HG02623 (cell line): Measurements from ENCODE around the gene GRSF1.
"Not testable (repeated sequence)": the region's sequence is repeated elsewhere in the genome, so short reads cannot be mapped to it uniquely, and the experiment has no call there.

Source experiments
- ATAC-seq: cut with Tn5 transposase; IDR thresholded peaks from one replicate; pipeline ENCODE4 v1.9.1; 2021; ENCODE audit warnings: moderate library complexity; ENCODE audit not compliant: unreplicated experiment

The GRSF1 gene

DNA sequence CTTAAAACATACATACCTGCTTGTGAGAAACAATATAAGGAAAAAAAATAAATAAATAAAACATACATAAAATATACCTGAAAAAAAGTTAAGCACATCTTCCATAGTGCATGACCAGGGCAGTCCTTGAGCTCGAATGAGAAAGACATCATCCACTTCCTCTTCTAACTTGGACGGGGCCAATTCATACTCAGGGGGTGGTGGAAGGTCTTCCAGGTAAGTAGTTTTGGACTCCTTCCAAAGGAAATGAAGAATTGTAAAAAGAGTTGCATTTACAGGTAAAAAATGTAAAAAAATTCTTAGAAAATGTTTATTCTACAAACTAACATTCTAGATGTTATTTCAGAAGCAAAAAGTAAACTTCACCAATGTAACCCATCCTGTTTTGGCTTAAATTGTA is 3.6 kb downstream of the GRSF1 start:
- ATAC-seq = no peak

DNA sequence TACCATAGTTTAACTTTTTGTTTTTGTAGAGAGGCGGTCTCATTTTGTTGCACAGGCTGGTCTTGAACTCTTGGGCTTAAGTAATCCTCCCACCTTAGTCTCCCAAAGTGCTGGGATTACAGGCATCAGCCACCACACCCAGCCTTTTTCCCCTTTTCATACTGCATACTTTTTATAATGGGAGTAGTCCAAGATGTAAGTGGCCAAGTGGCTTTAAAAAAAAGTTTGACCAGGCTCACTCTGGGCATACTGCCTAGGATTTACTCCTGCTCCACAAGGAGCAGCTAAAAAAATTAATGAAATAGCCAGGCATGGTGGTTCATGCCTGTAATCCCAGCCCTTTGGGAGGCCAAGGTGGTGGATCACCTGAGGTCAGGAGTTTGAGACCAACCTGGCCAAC is 6.0 kb downstream of the GRSF1 start:
- ATAC-seq = no peak

DNA sequence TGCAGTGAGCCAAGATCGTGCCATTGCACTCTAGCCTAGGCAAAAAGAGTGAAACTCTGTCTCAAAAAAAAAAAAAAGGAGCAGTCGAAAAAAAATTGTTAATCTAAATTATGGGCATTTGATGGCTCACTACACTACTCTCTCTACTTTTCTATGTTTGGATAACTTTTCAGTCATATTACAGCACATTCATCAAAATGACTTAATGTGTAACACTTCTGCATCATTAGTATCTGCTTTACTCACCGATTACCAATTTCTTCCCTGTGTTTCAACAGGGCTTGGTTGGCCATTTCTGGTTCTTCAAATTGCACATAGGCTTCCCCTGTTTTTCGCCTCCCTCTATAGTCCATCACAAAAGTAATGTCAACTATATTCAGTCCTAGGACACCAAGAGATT is 8.4 kb downstream of the GRSF1 start:
- no peak for ATAC-seq

DNA sequence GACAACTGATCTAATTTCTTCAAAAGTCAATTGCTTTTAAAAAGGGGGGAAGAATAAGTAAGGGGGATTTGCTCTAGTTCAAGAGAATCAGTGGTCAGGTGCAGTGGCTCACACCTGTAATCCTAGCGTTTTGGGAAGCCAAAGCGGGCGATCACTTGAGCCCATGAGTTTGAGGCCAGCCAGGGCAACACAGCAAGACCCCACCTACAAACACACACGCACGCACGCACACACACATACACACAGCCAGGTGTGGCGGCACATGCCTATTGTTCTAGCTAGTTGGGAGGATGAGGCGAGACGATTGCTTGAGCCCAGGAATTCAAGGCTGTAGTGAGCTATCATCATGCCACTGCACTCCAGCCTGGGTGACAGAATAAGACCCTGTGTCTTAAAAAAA is 9.6 kb downstream of the GRSF1 start:
- ATAC-seq = no peak

DNA sequence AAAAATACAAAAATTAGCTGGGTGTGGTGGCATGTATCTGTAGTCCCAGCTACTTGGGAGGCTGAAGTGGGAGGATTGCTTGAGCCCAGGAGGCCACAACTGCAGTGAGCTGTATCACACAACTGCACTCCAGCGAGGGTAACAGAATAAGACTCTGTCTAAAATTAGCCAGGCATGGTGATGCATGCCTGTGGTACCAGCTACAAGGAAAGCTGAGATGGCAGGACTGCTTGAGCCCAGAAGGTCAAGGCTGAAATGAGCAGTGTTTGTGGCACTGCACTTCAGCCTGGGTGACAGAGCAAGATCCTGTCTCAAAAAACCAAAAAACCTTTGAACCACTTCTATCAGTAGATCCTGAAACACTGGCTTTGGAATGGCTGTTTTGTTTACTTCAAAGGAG is 10.2 kb downstream of the GRSF1 start:
- no peak for ATAC-seq

DNA sequence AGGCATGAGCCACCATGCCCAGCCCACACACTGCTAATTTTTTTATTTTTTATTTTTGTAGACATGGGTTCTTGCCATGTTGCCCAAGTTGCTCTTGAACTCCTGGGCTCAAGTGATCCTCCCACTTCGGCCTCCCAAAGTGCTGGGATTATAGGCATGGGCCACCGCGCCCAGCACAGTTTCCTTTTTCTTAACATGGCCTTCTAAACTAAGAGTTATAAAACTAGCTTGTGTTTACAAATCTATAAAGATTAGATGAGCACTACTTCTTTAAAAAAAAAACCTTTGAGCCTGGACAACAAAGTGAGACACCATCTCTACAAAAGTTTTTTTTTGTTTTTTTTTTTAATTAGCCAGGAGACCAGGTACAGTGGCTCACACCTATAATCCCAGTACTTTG is 10.7 kb downstream of the GRSF1 start:
- no peak for ATAC-seq

DNA sequence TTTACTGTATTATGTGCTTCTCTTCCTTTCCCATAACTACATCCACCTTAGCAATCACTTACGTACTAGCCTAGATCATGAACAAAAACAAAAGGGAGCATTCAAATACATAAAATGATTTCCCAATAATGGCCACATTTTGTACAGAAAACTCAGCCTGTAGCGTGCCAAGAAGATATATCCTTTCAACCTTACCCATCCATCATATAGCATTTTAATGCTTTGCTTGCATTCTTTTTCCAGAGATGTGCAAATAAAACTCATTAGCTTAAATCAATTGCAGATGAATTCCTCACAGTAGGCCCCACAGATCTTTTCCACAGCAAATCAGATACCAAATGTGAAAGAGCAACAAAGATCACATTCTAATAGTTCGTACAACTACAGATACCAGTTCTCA is 20.8 kb downstream of the GRSF1 start:
- no peak for ATAC-seq

DNA sequence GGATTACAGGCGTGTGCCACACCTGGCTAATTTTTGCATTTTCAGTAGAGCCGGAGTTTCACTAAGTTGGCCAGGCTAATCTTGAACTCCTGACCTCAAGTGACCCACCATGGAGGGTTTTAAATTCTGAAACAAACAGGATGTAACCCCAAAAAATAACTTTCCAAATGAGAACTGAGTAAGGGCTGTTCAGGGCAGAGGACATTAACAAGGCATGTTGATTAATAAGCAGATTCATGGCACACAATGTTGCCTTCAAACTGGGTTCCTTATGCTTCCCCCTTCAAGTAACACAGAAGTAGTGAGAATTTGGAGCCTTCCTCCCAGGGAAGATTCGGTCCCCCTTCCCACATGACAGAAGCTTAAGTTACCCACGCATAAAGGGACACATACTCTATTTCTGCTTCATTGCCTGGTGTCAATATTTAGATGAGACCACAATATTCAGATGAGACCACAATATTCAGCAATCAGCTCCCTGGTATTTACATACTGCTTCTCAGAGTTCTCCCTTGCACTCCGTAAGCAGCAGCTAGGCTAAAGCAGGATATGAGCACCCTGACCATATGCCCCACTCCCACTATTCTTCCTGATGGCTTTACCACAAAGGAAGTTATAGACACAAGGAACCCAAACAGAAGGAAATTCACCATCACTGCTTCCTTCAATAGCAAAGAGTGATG is 21.4 kb downstream of the GRSF1 start:
- no peak for ATAC-seq

DNA sequence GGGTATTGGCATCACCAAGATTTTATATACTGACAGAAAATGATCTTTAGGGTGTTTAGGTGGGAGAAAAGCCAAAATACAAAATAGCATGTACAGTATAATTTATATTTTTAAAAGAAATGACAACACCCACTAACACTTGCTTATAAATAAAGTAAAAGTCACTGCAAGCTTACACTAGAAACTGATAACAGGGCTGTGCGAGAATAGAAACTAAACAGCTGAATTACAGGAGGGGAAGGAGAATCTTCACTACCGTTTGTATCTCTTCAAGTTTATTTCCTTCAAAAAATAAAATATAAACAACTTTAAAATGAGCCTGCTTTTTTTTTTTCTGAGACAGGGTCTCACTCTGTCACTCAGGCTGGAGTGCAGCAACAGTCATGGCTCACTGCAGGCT is 22.8 kb downstream of the GRSF1 start:
- ATAC-seq = no peak

DNA sequence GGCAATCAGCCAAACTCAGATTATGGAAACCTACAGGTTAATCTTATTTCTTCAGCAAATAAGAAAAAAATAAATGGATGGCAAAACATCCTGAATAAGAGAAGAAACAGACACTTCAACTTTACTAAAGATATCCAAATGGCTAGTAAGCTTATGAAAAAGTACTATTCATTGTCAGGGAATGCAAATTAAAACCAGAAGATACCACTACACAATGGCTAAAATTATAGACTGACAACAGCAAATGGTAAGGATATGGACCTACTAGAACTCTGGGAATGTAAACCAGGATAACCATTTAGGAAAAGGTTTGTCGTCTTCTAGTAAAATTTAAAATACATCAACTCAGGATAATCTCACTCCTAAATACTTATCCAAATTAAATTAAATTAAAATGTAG is 24.3 kb downstream of the GRSF1 start:
- ATAC-seq = no peak

DNA sequence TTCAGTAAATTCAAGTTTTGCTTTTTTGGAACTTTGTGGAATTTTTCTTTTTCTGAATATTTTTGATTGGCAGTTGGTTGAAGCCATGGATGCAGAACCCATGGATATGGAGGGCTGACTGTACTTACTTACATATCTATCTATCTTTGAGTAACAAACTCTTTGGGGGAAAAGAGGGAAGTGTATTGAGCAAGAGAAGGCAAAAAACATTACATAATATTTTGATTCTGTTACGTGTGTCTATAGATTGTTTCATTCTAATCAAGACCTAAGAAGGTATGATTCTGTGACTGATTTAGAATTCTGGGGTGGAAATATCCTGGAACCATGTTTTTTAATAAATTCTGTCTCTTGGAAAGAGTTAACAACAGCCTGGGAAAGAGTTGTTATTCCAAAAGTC is 31.5 kb downstream of the GRSF1 start:
- no peak for ATAC-seq

DNA sequence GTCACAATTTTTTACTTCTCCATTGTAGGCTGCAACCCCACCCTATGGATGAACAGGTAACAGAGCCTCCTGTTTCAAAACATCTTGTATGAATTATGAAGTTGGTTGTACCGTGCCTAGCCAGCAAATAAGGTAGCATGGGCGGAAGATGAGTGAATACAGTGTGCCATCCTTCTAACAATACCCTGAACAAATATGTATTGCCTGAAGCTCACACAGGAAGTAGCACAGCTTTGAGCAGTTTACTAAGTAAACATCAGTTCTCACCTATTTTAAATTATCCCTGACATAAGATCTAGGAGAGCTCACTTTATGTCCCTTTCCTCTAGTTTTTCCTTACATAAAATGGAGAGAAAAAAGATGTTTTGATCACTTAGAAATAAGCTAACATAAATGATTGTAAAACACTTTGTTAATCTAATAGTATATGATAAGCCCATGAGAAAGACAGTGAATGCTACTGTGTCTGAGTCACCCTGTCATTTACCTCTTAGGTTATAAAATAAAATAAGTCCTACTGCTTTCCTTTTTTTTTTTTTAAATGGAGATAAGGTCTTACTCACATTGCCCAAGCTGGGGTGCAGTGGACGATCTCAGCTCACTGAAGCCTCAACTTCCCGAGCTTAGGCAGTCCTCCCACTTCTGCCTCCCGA is 36.6 kb downstream of the GRSF1 start:
- ATAC-seq = no peak

DNA sequence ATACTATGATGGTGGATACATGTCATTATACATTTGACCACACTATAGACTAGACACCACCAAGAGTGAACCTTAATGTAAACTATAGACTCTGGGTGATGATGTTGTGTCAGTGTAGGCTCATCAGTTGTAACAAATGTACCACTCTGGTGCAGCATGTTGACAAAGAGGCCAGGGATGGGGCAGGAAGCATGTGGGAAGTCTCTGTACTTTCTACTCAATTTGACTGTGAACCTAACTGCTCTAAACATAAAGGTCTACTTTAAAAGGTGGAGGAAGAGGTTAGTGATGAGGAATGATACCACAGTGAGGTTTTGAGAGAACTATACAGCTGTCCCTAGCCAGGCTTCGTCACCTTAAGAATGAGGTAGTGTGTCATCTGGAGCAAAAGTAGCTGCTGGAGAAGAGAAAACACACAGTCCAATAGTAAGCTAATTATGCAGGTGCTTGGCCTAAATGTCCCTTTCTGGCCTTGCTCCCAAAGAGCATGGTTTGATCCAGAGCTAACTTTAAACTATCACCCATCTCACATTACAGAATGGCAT is 38.4 kb downstream of the GRSF1 start:
- ATAC-seq = peak; percentile 85

DNA sequence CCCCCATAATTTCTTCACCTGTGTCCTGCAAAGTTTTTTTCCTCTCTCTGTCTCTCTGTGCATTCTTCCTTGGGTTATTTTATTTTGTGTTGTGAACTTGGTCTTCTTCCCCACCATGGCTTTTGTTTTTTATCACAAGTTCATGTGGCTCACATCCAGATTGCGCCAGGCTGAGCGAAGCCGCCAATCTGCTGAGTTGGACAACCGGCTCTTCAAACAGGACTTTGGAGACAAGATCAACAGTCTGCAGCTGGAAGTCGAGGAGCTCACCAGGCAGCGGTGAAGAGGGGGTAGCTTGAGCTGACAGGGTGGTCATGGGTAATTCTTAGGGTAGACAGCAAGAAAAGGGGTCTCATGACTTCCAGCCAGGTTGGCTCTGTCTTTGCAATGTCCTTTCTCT is 46.1 kb downstream of the GRSF1 start:
- no peak for ATAC-seq

DNA sequence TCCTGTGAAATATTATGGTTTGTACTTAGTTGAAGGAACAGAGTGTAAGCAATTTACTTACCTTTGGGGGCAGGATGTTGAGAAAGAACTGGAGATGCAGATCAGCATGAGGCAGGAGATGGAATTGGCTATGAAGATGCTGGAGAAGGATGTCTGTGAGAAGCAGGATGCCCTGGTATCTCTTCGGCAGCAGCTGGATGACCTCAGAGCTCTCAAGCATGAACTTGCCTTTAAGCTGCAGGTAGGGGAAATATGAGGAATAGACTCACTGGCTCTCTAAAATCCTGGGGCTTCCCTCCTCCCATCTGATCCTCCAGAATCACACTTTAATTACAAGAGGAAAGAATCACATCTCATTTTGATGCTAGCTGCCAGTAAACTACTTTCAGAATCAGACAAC is 51.0 kb downstream of the GRSF1 start:
- no peak for ATAC-seq

DNA sequence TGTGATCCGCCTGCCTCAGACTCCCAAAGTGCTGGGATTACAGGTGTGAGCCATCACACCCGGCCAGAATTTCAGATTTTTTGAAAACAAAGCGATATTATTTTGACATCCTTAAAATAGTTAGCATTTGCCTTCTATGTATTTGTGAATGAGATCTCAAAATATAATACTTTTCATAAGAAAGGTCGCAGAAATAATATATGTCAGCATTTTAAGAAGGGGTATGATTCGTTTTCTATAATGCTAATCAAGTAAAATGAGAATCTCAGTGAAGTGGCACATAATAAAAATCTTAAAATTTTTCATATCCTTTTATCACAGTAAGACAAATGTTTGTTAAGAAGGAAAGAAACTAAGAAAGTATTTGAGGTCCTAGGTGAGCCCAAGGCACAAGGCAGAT is 52.2 kb downstream of the GRSF1 start:
- ATAC-seq = no peak

DNA sequence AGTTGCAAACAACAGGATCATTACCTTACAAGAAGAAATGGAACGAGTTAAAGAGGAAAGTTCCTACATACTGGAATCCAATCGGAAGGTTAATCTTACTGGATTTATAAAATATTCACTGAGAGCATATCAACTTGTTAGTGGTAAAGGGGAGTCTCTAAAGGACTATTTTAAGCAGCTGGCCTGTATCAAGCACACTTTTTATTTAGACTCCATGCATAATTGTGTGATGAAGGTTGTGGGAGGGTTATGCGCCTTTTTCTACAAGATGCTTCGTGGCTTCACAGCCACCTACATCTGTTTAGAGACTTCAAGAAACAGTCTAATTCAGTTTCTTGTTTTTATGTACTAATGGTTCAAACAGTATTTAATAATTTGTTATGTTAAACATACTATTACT is 56.6 kb downstream of the GRSF1 start:
- no peak for ATAC-seq

DNA sequence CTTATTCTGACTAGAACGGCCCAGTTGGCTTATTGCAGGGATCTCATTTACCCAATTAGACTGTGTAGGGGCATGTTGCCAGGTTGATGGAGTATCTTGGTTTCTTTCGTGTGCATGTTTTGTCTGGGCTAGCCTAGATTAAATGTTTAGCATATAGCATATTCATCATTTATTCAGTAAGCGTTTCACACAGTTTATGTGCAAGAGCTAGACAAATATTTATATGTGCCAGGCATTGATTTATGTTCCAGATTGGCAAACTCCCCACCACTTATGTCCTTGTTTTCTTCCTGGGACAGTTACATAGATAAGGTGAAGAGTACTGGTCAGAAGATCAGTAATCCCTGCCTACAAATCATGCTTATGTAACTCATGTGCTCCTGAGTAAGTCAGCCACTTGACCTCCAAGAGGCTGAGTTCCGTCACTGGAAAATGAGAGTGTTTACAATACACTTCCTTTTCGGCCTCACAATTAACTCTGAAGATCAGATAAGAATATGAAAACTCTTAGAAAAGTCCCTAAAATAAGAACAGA is 60.7 kb downstream of the GRSF1 start:
- no peak for ATAC-seq

DNA sequence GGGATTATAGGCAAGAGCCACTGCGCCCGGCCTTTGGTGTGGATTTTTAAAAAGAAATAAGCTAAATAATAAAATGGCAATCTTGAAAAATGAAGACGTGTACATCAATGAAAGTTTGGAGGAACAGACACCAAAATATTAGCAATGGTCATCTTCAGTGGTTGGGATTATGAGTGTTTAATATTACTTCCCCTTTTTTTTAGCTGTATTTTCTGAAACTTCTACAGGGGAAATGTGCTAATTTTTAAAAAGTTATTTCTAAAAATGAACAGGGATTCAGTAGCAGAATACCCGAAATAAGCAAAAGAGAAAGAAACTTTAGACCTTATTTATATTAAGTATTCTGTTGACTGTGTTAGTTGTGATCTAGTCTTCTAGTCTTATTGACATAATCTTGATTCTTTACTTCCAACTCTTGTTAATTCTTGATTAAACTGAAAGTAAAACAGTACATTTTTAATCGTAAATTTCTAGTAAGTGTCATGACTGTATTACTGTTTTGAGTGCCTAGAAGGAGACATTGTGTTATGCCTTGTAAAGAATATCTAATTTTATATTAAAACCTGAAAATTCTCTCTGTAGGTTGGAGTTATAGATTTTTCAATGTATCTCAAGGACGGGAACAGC is 66.6 kb downstream of the GRSF1 start:
- peak; percentile 55 for ATAC-seq

DNA sequence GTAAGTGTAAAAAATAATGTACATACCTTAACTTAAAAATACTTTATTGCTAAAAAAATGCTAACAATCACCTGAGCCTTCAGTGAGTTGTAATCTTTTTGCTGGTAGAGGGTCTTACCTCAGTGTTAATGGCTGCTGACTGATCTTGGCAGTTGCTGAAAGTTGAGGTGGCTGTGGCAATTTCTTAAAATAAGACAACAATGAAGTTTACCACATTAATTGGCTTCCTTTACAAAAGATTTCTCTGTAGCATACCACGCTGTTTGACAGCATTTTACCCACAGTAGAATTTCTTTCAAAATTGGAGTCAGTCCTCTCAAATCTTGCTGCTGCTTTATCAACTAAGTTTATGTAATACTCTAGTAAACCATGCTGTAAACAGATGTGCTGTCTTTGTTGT is 70.3 kb downstream of the GRSF1 start:
- ATAC-seq = not testable (repeated sequence)

DNA sequence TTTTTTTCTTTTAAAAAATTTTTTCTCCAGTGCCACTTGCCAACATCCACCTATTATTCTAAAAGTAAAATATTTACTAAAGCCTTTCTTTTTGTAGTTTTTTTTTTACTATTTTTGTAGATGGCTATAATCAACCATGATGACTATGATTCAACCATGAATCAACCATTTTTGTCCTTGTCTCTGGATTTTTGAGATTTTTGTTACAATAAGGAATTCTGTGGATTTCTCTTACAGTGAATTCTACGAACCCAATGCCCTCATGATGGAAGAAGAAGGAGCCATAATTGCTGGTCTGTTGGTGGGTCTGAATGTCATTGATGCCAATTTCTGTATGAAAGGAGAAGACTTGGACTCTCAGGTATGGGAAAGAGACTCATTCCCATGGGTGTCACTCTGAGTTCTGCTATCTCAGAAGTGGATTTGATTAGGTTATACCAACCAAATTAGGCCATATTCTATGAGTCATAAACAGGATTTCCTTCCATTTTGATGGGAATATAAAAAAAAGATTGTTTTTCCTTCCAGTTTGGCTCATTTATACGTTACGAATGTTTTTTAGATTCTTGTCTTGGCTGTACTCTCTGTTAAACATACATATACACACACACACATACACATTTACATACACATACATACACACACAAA is 71.3 kb downstream of the GRSF1 start:
- no peak for ATAC-seq
